ENCODE results near the gene CACNA2D3.

CACNA2D3 gene

GRCh38 chr3:54608041-54608440, 485.7 kb downstream of the CACNA2D3 start:
- no peak for TF ChIP-seq SIN3A (IDR thresholded peaks at IDR 0.05; ENCODE audit: borderline replicate concordance, insufficient read depth, low read length)

DNA sequence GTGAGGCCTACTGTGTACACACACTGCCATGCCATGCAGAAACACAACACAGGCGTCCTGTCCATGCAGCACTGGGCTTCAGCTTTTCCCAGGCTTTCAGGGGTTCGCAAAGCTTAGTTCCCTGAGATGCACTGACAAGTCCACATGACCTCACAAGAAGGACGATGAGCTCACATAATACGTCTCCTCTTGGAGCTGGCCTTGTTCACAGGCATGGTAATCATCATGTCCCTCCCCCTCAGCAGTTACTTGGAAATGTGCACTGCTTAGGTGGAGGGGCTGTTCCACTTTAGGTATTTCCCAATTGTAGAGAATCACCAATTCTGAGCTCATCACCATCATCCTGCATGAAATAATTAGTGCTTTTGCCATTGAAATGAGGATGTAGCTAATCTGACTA, 496.7 kb downstream of the CACNA2D3 start:
- no peak for TF ChIP-seq SIN3A (IDR thresholded peaks at IDR 0.05; ENCODE audit: borderline replicate concordance, insufficient read depth, low read length)
- TF ChIP-seq POLR2AphosphoS5 (IDR thresholded peaks at IDR 0.05; ENCODE audit: low read depth, low read length): no peak
- TF ChIP-seq REST (IDR thresholded peaks at IDR 0.05; ENCODE audit: insufficient read depth in 1 of 2, low read depth in 2 of 2, low read length in 2 of 2): no peak
- no peak for TF ChIP-seq FOXP2 (optimal IDR thresholded peaks at IDR 0.05; ENCODE audit: borderline replicate concordance, extremely low read depth, extremely low read length, insufficient read depth)
- no peak for TF ChIP-seq TAF1 (IDR thresholded peaks at IDR 0.05; ENCODE audit: borderline replicate concordance, insufficient read depth, low read length)

GRCh38 chr3:54619531-54619930, 497.2 kb downstream of the CACNA2D3 start:
- no peak for TF ChIP-seq SIN3A (IDR thresholded peaks at IDR 0.05; ENCODE audit: borderline replicate concordance, insufficient read depth, low read length)
- no peak for TF ChIP-seq REST (IDR thresholded peaks at IDR 0.05; ENCODE audit: insufficient read depth in 1 of 2, low read depth in 2 of 2, low read length in 2 of 2)
- no peak for TF ChIP-seq POLR2AphosphoS5 (IDR thresholded peaks at IDR 0.05; ENCODE audit: low read depth, low read length)
- no peak for TF ChIP-seq FOXP2 (optimal IDR thresholded peaks at IDR 0.05; ENCODE audit: borderline replicate concordance, extremely low read depth, extremely low read length, insufficient read depth)
- TF ChIP-seq TAF1 (IDR thresholded peaks at IDR 0.05; ENCODE audit: borderline replicate concordance, insufficient read depth, low read length): no peak

DNA sequence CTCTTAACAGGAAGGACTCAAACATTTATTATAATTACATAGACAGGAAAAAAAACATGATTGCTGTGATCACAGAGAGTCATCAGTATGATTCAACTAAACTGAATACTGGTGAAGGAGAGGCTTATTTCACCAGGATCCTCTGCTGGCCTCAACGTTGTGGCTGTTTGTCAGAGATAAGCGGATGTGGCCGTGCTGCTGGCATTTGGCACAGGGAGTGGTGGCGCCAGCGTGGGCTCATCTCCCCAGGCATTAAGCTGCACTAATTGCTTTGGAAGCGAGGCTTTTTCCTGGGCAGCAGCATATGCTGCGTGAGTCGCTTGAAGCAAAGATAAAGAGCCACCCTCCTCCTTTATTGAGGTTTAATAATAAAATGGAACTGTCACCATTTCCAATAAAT, 498.8 kb downstream of the CACNA2D3 start:
- TF ChIP-seq FOXP2 (optimal IDR thresholded peaks at IDR 0.05; ENCODE audit: borderline replicate concordance, extremely low read depth, extremely low read length, insufficient read depth) (no peak), SIN3A (IDR thresholded peaks at IDR 0.05; ENCODE audit: borderline replicate concordance, insufficient read depth, low read length) (no peak), POLR2AphosphoS5 (IDR thresholded peaks at IDR 0.05; ENCODE audit: low read depth, low read length) (no peak), TAF1 (IDR thresholded peaks at IDR 0.05; ENCODE audit: borderline replicate concordance, insufficient read depth, low read length) (no peak), REST (IDR thresholded peaks at IDR 0.05; ENCODE audit: insufficient read depth in 1 of 2, low read depth in 2 of 2, low read length in 2 of 2) (no peak)

DNA sequence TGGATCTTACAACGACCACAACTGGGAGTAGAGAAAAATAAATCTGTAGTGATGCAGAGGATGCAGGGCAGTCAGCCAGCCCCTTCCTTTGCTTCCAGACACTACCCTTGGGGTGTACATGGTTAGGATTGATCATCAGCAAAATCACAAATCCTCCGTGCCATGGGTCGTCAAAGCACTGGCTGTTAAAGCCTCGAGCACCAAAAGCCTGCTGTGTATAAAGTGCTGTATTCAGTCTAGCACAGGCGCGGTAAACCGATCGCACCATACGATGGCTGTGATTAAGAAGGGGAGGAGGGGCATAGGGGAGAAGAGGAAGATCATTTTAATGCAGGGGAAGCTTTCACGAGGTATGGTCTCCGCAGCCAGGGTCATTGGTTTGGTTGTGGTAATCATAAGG, 500.3 kb downstream of the CACNA2D3 start:
- TF ChIP-seq REST (IDR thresholded peaks at IDR 0.05; ENCODE audit: insufficient read depth in 1 of 2, low read depth in 2 of 2, low read length in 2 of 2) (no peak), TAF1 (IDR thresholded peaks at IDR 0.05; ENCODE audit: borderline replicate concordance, insufficient read depth, low read length) (no peak), SIN3A (IDR thresholded peaks at IDR 0.05; ENCODE audit: borderline replicate concordance, insufficient read depth, low read length) (no peak), FOXP2 (optimal IDR thresholded peaks at IDR 0.05; ENCODE audit: borderline replicate concordance, extremely low read depth, extremely low read length, insufficient read depth) (no peak), POLR2AphosphoS5 (IDR thresholded peaks at IDR 0.05; ENCODE audit: low read depth, low read length) (no peak)
